CD4-positive, alpha-beta T cell treated with Interleukin-6 for 4 hours (primary cell): ENCODE results near the gene TMEM127.
"Not testable (repeated sequence)": the region's sequence is repeated elsewhere in the genome, so short reads cannot be mapped to it uniquely, and the experiment has no call there.

Experiments
- DNase-seq: peaks from one replicate; pipeline ENCODE4 v3.0.0-alpha.2; 2020; ENCODE audit warnings: mixed read lengths

TMEM127 gene

DNA sequence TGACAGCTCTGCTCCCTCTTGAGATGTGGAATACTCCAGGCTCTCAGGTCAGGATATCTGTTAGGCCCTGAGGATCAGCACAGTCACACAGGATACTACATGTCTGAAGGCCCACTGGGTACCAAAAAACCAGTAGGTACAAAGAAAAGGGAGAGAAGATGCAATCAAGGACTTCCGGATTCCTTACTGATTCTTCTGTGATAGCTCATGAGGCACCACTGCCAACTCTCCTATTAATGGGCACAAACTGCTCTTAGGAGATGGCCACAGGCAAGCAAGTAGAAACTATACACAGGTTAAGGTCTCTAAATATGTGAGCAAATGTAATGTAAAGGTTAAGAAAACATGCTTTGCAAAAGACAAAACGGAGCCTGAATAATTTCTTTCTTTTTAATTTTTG, 3.5 kb downstream of the TMEM127 start:
- no peak for DNase-seq

DNA sequence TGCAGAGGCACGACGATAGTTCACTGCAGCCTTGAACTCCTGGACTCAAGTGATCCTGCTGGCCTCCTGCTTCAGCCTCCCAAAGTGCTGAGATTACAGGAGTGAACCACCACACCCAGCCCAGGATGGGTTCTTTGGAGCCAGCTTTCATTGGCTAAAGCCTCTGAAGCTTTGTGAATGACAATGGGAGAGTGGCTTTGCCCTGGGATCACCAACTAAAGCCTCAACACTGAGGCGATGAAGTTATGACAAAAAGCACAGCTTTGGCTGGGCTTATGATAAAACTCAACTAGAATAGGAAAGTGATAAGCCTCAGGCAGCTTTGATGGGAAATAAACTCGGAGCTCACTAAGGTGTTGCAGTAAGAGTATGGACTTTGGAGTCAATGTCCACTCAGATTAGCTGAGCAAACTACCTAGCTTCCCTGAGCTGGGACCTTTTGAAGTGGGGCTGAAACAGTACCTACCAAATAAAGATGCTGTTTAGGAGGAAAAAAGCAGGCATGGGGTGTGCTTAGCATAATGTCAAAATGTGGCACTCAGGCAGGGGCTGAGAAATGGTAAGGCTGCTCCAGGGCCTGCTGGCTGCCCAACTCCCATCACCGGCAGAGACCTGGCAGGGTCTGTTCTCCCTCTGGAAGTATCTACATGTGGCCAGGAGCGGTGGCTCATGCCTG, 4.3 kb downstream of the TMEM127 start:
- no peak for DNase-seq

DNA sequence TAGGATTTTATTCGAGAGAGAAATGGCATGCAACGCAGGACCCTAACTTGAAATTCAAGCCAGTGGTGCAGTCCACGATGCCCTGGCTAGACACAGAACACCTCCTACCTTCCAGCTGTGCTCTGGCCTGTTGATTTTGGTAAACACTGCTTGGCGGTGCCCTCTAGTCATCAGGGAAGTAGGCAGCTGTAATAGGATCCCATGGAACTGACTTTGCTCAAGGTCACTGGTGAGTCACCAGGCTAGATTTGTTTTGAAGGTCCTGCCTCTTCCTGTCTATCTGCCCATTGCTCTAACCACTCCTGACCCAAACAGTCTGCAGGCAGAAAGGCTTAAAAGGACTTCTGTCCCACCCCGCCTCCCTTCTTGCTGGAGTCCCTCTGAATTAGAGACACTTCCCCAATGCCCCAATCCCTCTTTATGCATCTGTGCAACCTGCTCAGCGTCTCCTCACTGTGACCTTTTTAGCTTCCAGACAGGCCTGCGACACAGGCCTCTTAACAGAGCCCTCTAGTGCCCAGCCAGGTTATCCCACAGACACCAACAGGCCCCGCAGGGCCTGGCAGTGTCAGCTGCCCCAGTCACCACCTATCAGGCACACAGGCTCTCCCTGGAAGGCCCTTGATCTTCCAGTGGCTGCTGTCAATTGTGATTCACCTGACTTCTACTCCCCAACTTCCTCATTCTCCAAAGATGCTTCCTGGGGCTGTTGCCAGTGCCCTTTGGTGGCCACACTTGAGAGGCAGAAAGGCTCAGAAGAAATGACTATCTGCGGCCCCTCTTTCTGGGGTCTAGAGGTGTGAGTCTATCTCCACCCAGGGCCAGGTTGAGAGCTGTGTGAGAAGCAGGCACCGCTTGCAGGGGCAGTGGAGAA, 5.2 kb downstream of the TMEM127 start:
- DNase-seq = peak; percentile 36

DNA sequence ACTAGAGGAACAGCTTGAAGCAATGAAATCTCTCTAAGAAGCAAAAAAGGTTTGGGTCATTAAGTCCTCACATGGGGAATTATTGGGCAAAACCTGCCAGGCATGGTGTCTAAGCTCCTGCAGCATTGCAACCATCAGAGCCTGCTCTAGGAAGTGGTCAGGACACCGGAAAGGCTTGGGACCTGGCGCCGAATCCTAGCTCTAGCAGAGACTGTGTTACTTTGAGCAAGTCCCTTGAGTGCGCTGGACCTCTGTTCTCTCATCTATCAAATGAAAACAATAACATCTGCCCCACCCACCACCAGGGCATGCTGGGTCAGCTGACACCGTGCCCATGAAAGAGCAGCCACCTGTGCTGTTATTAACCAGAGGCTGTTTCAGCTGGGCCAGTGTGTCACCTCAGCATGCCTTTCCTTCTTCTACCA, 6.3 kb downstream of the TMEM127 start:
- no peak for DNase-seq

DNA sequence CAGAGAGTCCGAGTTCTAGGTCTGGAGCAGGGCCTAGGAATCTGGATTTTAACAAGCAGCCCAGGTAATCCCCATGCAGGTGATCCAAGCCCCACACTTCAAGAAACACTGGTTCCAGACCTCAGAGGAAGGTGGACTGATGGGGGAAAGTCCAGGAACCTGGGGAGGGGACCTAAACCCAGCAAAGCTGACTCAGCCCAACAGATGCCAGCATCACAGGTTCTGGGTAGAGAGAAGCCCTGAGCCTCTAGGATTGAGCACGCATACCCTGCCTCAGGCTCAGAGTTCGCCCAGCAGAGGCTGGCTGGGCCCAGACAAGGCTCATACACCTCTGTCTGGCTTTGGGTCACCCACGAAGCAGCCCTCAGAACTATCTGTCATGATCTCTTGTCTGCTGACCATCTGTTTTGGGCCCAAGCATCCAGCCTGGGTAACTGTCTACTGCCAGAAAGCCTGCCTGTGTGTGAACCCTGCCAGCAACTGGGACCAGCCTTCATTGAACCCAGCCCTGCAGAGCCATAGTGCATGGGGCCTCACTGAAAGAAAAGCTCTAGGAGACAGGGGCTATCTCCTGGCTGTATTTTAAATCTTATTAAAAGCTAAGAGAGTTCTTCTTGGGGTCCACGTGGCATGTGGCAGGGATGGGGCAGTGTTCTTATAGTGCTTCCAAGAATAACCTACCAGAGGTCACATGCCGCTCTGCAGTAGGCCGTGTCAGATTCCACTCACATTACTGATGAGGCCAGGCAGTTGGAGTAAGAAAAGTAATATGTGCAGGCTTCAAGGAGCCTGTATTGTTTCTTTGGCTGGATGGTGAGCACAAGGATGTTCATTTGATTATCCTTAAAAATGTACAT, 7.4 kb downstream of the TMEM127 start:
- no peak for DNase-seq

DNA sequence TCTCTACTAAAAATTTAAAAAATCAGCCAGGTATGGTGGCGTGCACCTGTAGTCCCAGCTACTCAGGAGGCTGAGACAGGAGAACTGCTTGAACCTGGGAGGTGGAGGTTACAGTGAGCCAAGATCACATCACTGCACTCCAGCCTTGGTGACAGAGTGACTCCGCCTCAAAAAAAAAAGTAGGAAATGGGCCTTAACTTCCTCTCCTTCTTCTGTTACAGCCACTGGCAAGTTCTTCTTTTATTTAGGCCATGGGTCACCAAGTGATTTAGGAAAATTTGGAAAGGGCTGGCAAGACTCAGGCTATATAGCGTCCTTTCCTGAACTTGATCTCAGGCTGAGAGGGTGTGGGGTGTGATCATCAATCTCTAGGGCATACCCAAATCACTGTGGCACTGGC, 8.1 kb downstream of the TMEM127 start:
- not testable (repeated sequence) for DNase-seq

DNA sequence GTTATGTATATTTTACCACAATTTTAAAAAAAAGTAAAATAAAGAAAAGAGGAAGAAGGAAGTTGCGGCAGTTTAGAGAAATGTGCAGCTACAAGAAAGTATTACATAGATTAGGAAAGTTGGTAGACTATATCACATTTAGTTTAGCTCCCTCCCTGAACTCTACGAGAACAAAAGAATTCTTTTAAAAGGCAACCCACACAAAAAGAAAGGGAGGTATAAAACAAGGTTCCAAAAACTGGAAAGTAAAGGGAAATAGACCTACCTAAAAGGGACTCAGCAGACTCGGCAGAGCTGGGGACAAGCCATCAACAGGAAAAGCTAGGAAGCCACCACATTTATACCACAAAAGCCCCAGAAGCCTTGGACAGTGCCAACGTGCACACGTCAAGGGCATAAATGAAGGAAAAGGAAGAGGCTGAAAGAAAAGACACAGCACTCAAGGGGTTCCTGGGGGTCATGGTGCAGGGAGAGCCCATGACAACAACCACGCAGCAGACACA, 9.1 kb downstream of the TMEM127 start:
- DNase-seq = no peak

DNA sequence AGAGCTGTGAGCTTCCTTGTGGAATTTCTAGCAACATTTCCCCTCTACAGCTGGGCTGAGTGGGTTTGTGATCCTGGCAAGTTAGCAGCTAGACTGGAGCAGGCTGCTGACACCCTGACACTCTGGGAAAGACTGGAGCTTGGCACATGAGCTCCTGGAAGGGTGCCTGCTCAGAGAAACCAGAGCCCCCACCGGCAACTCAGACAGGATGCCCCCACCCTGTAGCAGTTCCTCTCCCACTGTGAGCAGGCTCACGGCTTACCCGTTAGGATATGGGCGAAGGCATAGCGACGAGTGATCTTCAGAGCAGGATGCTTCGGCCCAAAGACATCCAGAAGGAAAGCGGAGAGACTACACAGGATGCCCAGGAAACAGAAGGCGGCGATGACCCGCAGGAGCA, 11.2 kb downstream of the TMEM127 start:
- DNase-seq = no peak

DNA sequence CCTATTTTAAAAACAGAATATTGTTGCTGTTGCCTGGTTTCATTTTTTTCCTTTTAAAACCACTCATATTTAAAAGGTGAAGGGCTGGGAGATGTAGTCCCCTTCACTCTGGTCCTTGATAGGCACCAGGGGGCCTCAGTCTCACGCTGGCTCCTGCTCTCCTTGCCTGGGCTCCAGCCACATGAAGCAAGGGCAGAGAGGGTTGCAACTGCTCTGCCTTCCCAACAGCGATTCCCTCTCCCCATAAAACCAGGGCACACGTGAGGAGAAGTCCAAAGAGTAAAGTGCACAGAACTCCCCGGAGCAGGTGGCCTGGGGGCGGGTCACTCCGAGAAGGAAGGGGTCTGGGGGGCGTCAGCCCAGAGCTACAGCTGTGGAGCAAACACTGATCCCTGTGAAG, 12.8 kb downstream of the TMEM127 start:
- DNase-seq = no peak

DNA sequence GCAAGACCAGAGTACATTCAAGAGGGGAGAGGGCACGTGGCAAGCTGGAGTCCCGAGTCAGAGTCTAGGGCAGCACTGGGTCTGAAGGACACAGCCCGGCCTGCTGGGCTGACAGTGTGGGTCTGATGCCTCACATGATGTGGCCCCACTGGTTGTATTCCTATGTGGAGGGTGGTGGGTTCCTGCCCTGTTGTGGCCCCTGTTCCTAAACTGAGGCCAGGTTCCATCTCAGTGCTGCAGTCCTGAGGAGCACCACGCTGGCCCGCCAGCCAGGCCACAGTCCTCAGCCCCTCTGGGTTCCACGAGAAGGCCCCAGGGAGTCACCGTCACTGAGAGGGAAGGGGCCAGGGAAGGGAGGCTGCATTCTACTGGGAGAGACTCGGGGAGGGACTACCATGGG, 13.3 kb downstream of the TMEM127 start:
- DNase-seq = no peak

DNA sequence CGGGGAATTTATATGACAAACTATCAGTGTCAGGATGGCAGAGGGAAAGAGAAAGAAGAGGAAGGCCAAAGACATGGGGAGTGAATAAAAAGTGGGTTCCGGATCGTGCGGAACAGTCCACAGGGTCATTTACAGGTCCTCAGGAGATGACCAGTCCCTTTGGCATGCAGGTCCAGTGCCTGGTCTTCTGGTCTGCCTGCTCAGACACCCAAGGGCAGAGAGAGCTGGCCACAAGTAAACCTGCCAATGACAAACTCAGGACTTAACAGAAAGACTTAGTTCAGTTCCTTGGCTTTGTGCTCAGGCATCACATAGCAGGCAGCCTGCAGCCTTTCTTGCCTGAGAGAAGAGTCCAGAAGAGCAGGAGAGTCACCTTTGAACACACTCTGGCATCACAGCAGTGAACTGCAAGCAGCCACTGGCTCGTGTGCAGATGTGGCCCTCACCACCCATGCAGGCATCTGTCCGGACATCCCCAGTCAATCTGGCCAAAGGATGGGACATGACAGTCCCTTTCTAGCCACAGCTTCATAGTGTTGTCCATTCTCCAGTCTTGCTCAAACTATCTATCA, 14.0 kb downstream of the TMEM127 start:
- no peak for DNase-seq

DNA sequence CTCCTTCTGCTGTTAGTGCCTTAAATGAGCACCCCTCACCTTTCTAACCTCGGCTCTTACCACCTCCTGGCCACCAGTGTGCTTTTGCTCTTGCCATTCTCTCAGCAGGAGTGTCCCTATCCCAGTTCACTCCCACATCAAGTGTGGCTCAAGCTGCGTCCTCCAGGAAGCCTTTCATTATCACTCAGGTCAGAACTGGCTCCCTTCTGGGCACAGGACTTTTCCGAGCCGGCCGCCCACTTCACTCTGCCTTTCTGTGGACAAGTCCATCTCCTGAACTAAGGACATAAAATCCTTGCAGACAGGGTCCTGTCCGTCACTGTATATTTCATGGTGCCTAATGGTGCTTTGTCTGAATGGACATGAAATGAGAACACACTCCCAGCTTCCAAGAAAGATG, 15.6 kb downstream of the TMEM127 start:
- no peak for DNase-seq

DNA sequence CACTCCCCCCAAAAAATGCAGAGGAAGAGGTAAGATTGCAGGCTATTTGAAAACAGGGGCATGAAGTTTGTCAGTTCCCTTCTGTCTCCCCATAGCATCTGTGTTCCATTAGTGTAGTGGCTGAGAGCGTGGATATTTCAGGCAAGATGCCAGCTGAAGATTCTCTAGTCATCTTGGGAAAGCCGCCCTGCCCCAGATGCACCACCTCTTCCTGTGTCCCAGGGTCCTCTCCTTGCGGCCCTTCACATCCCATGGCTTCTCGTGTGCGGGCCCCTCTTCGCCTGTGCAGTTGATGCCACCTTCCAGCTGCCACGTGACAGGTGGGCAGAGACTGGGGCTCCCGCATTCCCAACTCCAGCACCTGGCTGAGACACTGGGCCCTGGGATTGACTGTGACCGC, 16.1 kb downstream of the TMEM127 start:
- no peak for DNase-seq

DNA sequence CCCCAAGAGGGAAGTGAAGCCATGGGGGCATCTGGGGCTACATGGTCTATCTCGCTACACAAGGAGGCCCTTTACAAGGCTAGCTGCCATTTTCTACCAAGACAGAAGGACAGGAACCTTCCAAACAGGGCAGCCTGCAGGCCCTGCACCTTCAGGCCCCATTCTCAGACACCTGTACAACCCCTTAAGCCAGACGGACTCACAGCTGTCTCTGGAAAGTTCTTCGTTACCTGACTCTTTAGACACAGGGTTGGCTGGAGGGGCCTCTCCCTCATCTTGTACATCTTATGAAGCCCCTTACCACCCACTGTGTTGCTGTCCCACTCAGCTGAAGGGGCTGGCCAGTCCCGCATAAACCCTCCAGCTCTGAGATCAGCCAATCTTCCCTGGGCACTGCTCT, 17.2 kb downstream of the TMEM127 start:
- DNase-seq = no peak

DNA sequence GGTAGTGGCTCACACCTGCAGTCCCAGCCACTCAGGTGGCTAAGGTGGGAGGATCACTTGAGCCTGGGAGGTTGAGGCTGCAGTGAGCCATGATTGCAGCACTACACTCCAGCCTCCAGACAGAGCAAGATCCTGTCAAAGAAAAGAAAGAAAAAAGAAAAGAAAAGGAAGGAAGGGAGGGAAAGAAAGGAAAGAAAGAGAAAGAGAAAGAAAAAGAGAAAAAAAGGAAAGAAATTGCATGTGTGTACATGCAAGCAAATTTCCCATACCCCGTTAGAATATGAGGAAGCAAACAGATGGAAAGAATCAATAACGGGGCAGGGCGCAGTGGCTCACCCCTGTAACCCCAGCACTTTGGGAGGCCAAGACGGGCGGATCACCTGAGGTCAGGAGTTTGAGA, 17.9 kb downstream of the TMEM127 start:
- no peak for DNase-seq

DNA sequence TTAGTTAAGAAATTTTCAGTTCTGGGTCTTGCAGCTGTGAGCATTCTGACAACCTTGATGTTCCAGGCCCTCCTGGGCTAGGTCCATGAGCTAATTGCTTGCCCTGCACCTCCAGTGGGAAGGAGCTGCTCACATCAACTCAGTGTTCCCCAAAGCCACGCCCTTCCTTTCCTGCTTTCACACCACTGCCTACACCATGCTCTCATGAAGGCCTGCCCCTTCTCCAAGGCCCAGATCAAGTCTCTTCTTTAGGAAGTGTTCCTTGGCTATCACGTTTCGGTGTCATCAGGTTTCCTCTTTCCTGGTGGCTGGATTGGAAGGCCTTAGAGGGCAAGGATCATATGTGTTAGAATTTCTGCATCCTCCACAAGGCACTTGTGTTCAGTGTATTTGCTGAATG, 18.8 kb downstream of the TMEM127 start:
- DNase-seq = no peak

DNA sequence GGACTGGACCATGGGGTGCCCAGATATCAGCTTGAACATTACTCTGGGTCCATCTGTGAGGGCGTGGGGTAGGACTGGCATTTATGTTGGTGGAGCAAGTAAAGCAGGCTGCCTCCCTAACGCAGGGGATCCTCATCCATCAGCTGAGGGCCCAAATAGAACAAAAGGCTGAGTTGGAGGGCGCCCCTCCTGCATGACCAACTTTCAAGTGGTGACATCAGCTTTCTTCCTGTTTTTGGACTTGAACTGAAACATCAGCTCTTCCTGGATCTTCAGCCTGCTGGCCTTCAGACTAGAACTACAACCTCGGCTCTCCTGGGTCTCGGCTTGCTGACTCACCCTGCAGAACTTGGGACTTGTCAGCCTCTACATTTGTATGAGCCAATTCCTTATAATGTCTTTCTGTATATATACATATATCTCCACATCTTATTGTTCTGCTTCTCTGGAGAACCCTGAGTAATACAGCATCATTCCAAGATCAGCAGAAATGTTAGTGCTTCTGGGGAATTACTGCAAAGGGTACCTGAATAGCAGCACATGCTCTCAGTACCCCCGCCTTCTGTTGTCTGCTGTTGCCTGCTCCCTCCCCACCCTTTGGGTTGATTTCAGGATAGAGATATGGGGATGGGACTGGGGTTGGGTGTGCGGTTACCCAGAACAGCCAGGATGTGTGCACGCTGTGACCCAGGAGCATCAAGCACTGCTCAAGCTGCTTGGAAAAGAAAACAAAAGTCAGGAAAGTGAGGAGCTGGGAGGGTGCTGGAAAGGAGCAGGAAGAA, 20.0 kb downstream of the TMEM127 start:
- peak; percentile 14 for DNase-seq

DNA sequence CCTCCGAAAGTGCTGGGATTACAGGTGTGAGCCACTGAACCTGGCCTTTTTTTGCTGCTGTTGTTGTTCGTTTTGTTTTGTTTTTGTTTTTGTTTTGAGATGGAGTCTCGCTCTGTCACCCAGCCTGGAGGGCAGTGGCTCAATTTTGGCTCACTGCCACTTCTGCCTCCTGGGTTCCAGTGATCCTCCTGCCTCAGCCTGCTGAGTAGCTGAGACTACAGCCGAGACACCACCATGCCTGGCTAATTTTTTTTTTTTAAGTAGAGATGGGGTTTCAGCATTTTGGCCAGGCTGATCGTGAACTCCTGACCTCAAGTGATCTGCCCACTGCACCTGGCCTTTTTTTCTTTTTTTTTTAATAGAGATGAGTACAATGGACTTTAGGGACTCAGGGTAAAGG, 22.0 kb downstream of the TMEM127 start:
- no peak for DNase-seq

DNA sequence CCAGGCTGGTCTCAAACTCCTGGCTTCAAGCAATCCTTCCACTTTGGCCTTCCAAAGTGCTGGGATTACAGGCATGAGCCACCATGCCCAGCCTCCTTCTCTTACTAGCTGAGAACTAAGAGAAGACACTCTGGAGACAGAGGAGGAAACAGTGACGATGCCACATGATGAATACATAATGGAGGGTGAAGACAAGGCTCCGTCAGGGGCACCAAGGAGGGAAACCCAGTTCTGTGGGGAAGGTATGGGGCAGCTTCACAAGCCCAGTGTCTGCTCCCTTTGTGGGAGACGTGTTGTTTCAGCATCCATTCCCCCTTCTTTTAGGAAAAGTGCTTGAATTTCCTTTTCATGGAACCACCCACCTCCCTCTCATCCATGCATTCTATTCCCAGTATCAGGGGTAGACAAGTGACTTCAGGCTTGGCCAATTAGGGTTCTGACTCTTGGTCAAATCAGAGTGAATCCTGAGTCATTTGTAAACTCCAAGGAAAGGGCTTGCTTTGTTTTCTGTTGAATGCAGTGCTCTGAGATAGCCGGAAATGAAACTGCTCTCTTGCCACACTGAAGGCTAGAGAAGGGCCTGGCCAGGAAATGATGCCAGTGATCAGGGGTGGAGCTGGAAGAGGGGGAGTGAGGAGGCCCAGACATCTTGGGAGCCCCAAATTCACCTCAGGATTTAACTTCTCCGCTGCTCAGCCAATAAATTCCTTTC, 23.7 kb downstream of the TMEM127 start:
- DNase-seq = peak; percentile 60

DNA sequence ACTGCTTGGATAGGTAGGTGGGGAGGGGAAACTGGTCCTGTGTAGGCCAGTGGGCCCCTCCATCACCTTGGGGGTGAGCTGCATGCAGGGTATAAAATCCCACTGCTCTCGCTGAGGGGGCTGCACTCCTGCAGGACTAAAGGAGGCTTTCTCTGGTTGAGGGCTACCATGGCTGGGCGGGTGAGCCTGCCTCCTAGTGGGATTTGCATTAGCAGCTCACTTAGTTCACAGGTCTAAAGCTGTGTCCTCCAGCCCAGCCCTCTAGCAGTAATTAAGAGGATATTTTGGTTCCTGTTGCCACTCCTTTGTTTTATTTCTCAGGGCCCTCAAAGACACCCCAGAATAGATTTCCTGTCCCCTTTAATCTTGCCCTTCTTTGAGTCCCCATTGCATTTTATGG, 24.6 kb downstream of the TMEM127 start:
- no peak for DNase-seq

DNA sequence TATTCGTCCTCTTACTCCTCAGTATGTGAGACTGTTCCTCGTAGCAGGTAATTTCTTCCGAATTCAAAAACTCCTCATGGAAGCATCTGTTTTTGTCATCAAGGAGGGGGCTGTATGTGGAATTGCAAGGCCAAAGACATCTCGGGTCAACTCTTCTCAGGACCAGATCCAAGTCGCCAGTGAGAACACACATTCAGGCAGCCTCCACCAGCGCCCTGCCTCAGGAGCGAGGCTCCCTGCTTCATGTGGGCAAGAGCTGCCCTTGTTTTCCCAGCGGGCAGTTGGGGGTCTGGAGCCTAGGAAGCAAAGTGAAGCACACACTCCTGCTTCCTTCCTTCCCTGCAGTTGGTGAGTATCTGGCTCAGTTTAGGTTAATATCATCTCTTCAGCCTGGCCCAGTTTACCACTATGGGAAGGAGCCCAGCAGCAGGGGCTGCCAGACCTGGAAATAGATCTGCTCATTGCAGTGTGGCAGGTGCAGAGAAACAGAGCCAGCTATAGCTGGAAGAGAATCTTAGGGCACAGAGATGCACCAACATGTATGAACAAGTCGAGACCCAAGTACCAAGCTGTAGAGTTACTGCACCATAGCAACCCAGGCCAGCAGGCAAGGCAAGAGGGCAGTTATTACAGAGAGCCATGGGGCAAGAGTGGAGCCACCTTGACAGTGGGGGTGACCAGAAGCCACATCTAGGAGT, 25.3 kb downstream of the TMEM127 start:
- DNase-seq = no peak
